IMR-90 (cell line): ENCODE data around the gene NXPH3.

ENCODE experiments used
- BHLHE40 ChIP-seq: fragments of 150-350 bp; IDR thresholded peaks from 2 replicates; pipeline ENCODE4 v1.6.1; 2016; ENCODE audit warnings: mild to moderate bottlenecking, low read depth, low read length
- CEBPB ChIP-seq: IDR thresholded peaks from 2 replicates; pipeline ENCODE4 v1.6.1; 2012; ENCODE audit warnings: low read depth, low read length, improper control_type of control experiment
- CTCF ChIP-seq: conservative IDR thresholded peaks from 2 replicates; pipeline ENCODE4 v1.5.1; 2012; ENCODE audit warnings: mild to moderate bottlenecking, low read depth, low read length, improper control_type of control experiment
- ELK1 ChIP-seq: fragments of 150-350 bp; IDR thresholded peaks from 2 replicates; pipeline ENCODE4 v1.6.1; 2016; ENCODE audit warnings: low read depth, mild to moderate bottlenecking, low read length, moderate library complexity, borderline replicate concordance
- MAFK ChIP-seq: IDR thresholded peaks from 2 replicates; pipeline ENCODE4 v1.6.1; 2012; ENCODE audit warnings: low read depth, low read length, improper control_type of control experiment
- MAZ ChIP-seq: IDR thresholded peaks from 2 replicates; pipeline ENCODE4 v1.6.1; 2012; ENCODE audit warnings: low read depth, mild to moderate bottlenecking, low read length, improper control_type of control experiment, moderate library complexity, borderline replicate concordance
- NFE2L2 ChIP-seq: fragments of 150-350 bp; IDR thresholded peaks from 2 replicates; pipeline ENCODE4 v1.6.1; 2016; ENCODE audit warnings: low read depth, mild to moderate bottlenecking, low read length
- POLR2A ChIP-seq: IDR thresholded peaks from 2 replicates; pipeline ENCODE4 v1.6.1; 2012; ENCODE audit warnings: mild to moderate bottlenecking, low read depth, low read length
- RAD21 ChIP-seq: IDR thresholded peaks from 2 replicates; pipeline ENCODE4 v1.6.1; 2012; ENCODE audit warnings: low read length, improper control_type of control experiment
- RCOR1 ChIP-seq: IDR thresholded peaks from 2 replicates; pipeline ENCODE4 v1.6.1; 2012; ENCODE audit warnings: mild to moderate bottlenecking, low read length, improper control_type of control experiment; ENCODE audit not compliant: insufficient replicate concordance
- RFX5 ChIP-seq: IDR thresholded peaks from 2 replicates; pipeline ENCODE4 v1.8.0; 2012; ENCODE audit warnings: low read depth, mild to moderate bottlenecking, low read length, moderate library complexity

GRCh38 chr17:49630113-49630900 is 54.6 kb downstream of the NXPH3 start:
- TF ChIP-seq CTCF (no peak), MAZ (no peak), POLR2A (no peak), ELK1 (no peak), CEBPB (no peak), MAFK (no peak), BHLHE40 (no peak), RCOR1 (no peak), RFX5 (no peak), NFE2L2 (no peak), RAD21 (no peak)
